Measurements from ENCODE around the gene ERCC6L. TPM values are rescaled to one million over a fixed set of nuclear protein-coding genes. Genes with fewer than 3 reads are reported as not detected.

Gene ERCC6L, protein sequence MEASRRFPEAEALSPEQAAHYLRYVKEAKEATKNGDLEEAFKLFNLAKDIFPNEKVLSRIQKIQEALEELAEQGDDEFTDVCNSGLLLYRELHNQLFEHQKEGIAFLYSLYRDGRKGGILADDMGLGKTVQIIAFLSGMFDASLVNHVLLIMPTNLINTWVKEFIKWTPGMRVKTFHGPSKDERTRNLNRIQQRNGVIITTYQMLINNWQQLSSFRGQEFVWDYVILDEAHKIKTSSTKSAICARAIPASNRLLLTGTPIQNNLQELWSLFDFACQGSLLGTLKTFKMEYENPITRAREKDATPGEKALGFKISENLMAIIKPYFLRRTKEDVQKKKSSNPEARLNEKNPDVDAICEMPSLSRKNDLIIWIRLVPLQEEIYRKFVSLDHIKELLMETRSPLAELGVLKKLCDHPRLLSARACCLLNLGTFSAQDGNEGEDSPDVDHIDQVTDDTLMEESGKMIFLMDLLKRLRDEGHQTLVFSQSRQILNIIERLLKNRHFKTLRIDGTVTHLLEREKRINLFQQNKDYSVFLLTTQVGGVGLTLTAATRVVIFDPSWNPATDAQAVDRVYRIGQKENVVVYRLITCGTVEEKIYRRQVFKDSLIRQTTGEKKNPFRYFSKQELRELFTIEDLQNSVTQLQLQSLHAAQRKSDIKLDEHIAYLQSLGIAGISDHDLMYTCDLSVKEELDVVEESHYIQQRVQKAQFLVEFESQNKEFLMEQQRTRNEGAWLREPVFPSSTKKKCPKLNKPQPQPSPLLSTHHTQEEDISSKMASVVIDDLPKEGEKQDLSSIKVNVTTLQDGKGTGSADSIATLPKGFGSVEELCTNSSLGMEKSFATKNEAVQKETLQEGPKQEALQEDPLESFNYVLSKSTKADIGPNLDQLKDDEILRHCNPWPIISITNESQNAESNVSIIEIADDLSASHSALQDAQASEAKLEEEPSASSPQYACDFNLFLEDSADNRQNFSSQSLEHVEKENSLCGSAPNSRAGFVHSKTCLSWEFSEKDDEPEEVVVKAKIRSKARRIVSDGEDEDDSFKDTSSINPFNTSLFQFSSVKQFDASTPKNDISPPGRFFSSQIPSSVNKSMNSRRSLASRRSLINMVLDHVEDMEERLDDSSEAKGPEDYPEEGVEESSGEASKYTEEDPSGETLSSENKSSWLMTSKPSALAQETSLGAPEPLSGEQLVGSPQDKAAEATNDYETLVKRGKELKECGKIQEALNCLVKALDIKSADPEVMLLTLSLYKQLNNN
- total RNA-seq, result 0.25 and 7.2 TPM in 2 replicates

GRCh38 chrX:72238721-72239475, at the start of gene ERCC6L:
Gene ERCC6L, minus strand, starts transcription at chrX:72239027. Its CDS starts 116 bp downstream, at chrX:72238911.

GRCh38 chrX:72181178-72182125, 57.4 kb downstream of the ERCC6L start, which contains the start of gene PIN4:
Gene PIN4, plus strand, starts transcription at chrX:72181757. Its CDS starts 29 bp downstream, at chrX:72181786.

Other genes with a start within 250 kb of the ERCC6L start
- gene RTL5, start 107.1 kb downstream of the ERCC6L start, total RNA-seq, result 1.1 and 2.7 TPM in 2 replicates
- 3.8 and 6.0 TPM in 2 replicates for gene PIN4, start 57.3 kb downstream of the ERCC6L start, total RNA-seq
- gene RPS4X, start 38.2 kb upstream of the ERCC6L start, total RNA-seq, result 850 and 993 TPM in 2 replicates
- not detected in 2 replicates for gene CITED1, start 66.9 kb upstream of the ERCC6L start, total RNA-seq

Measured in mesangial cell (primary cell).